Esophagus muscularis mucosa (tissue), 3 donors: Measurements from ENCODE around the gene GRB14.

ENCODE experiments used
- POLR2A ChIP-seq: fragments of 450-650 bp; IDR thresholded peaks from one replicate; pipeline ENCODE4 v1.6.1; 2017; ENCODE audit warnings: antibody characterized with exemption, moderate library complexity, mild to moderate bottlenecking, low read depth
- TF ChIP-seq, protein P1 (sequence below), 3 experiments: fragments of 200-600 bp in 2 of 3; fragments of 450-650 bp in 1 of 3; sonication (generic) in 2 of 3; IDR thresholded peaks; one replicate each; pipeline ENCODE4 v1.5.1; 2017 to 2019; ENCODE audit warnings: antibody characterized with exemption in 3 of 3, mild to moderate bottlenecking in 2 of 3, moderate library complexity in 1 of 3

DNA sequence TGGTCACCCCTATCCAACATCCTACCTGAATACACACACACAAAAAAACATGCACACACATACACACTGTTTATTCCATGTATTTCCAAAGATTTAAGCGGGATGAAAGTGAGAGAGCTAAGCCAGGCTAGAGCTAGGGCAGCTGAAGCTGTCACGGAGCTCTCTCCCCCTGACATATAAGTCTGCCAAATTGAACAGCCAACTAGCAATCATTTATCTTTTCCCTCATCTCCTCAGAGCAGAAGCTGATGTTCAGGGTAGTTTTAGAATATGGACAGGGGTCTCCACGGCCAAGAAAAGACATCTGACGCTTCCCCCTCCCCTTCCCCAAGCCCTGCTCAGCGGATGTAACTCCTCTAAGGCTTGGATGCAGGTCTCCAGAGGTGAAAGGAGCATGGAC, 171.6 kb downstream of the GRB14 start:
- TF ChIP-seq, protein P1, sequence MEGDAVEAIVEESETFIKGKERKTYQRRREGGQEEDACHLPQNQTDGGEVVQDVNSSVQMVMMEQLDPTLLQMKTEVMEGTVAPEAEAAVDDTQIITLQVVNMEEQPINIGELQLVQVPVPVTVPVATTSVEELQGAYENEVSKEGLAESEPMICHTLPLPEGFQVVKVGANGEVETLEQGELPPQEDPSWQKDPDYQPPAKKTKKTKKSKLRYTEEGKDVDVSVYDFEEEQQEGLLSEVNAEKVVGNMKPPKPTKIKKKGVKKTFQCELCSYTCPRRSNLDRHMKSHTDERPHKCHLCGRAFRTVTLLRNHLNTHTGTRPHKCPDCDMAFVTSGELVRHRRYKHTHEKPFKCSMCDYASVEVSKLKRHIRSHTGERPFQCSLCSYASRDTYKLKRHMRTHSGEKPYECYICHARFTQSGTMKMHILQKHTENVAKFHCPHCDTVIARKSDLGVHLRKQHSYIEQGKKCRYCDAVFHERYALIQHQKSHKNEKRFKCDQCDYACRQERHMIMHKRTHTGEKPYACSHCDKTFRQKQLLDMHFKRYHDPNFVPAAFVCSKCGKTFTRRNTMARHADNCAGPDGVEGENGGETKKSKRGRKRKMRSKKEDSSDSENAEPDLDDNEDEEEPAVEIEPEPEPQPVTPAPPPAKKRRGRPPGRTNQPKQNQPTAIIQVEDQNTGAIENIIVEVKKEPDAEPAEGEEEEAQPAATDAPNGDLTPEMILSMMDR (IDR thresholded peaks at IDR 0.05) = no peak
- no peak for TF ChIP-seq POLR2A
